HepG2 (cell line): ENCODE data around the gene DMAC2L. TPM values are rescaled to one million over a fixed set of nuclear protein-coding genes. Genes with fewer than 3 reads are reported as not detected.

Source experiments
- ATAC-seq: fragments of 200-7000 bp; cut with Tn5 transposase; 3 replicates; pipeline ENCODE4 v1.9.1; 2020; ENCODE audit warnings: mild to moderate bottlenecking, moderate library complexity
- BruUV-seq: library from RNA; stranded (reverse); fragments of 400-500 nt; replicated peaks from 2 replicates; lab custom pipeline; 2021; lab: Mats Ljungman, UMichigan
- CTCF ChIA-PET: fragments of 300-600 bp; formaldehyde crosslinking; extraction: SDS; loops from one replicate; lab custom pipeline; 2021; ENCODE audit warnings: low total read pairs, inconsistent platforms, low intra/inter-chr PET ratio; lab: Yijun Ruan, JAX
- POLR2A ChIA-PET: fragments of 350-600 bp; sonication (Branson Sonifier 250); formaldehyde crosslinking; loops from one replicate; lab custom pipeline; 2020; ENCODE audit warnings: antibody characterized with exemption, inconsistent platforms; lab: Yijun Ruan, JAX
- DNase-seq: peaks from one replicate; pipeline ENCODE4 v3.0.0-alpha.2; 2015; ENCODE audit warnings: low spot score
- FAIRE-seq: peaks from 3 replicates; lab custom pipeline; 2011; peaks lifted over from hg19 to GRCh38; lab: Jason Lieb, UNC
- H2AFZ ChIP-seq: one replicate; pipeline ENCODE4 v1.6.1; 2011; ENCODE audit warnings: low read length, inconsistent platforms
- H3K27ac ChIP-seq: fragments of 300-600 bp; 3 replicates; pipeline ENCODE4 v1.8.0; 2011; ENCODE audit warnings: mixed run types, mild to moderate bottlenecking, mixed read lengths, low read length, inconsistent platforms; ENCODE audit not compliant: insufficient read depth; ENCODE audit errors: extremely low read length
- H3K27me3 ChIP-seq, 2 experiments: fragments of 200-600 bp in 1 of 2; 2 replicates in 1 of 2; 3 replicates in 1 of 2; pipeline versions ENCODE4 v1.6.0 to v1.8.0; 2011; ENCODE audit warnings: low read length in 2 of 2, mild to moderate bottlenecking in 2 of 2, moderate library complexity in 2 of 2, inconsistent platforms in 1 of 2; ENCODE audit not compliant: insufficient read depth in 2 of 2, control insufficient read depth in 1 of 2
- H3K36me3 ChIP-seq, 2 experiments: fragments of 200-600 bp in 1 of 2; replicated peaks in 1 of 2; 2 replicates in 1 of 2; 3 replicates in 1 of 2; pipeline versions ENCODE4 v1.5.1 to v1.8.0; 2011; ENCODE audit warnings: low read length in 2 of 2, inconsistent platforms in 1 of 2; ENCODE audit not compliant: insufficient read depth in 2 of 2, control insufficient read depth in 1 of 2
- H3K4me1 ChIP-seq: 2 replicates; pipeline ENCODE4 v1.5.1; 2012; ENCODE audit warnings: low read length, inconsistent platforms; ENCODE audit not compliant: insufficient read depth
- H3K4me2 ChIP-seq: 2 replicates; pipeline ENCODE4 v1.6.0; 2011; ENCODE audit warnings: low read depth, low read length, inconsistent platforms
- H3K4me3 ChIP-seq, 3 experiments: fragments of 200-600 bp in 1 of 3; sonication (generic), shearing (Covaris generic) in 1 of 3; replicated peaks in 1 of 3; 2 replicates each; pipeline ENCODE4 v1.5.1; 2011 to 2016; ENCODE audit warnings: low read length in 3 of 3, inconsistent platforms in 2 of 3, low read depth in 2 of 3, mild to moderate bottlenecking in 2 of 3, control low read depth in 1 of 3, mixed read lengths in 1 of 3; ENCODE audit not compliant: insufficient read depth in 1 of 3
- H3K79me2 ChIP-seq: one replicate; pipeline ENCODE4 v1.6.1; 2011; ENCODE audit warnings: low read length, inconsistent platforms; ENCODE audit not compliant: insufficient read depth
- H3K9ac ChIP-seq: 2 replicates; pipeline ENCODE4 v1.6.0; 2011; ENCODE audit warnings: mild to moderate bottlenecking, low read depth, low read length, inconsistent platforms; ENCODE audit not compliant: insufficient read depth
- H3K9me3 ChIP-seq: 2 replicates; pipeline ENCODE4 v1.5.1; 2012; ENCODE audit warnings: mild to moderate bottlenecking, low read length
- H4K20me1 ChIP-seq: 2 replicates; pipeline ENCODE4 v1.6.0; 2011; ENCODE audit warnings: inconsistent platforms, mild to moderate bottlenecking, low read length, moderate library complexity; ENCODE audit not compliant: insufficient read depth
- AHR ChIP-seq: IDR thresholded peaks from 2 replicates; pipeline ENCODE4 v1.6.1; 2018; ENCODE audit warnings: missing genetic modification reagents, missing compliant biosample characterization
- BHLHE40 ChIP-seq: IDR thresholded peaks from 2 replicates; pipeline ENCODE4 v1.6.1; 2011; ENCODE audit warnings: low read length, improper control_type of control experiment
- CREM ChIP-seq, 2 experiments: sonication (generic) in 1 of 2; formaldehyde crosslinking in 1 of 2; IDR thresholded peaks; 2 replicates each; pipeline versions ENCODE4 v1.4.0 to v1.6.1; 2016 to 2020; ENCODE audit warnings: antibody characterized with exemption in 1 of 2, mild to moderate bottlenecking in 1 of 2, missing genetic modification reagents in 1 of 2
- HNF4A ChIP-seq: sonication (generic); formaldehyde crosslinking; IDR thresholded peaks from 2 replicates; pipeline ENCODE4 v1.4.0; 2020; ENCODE audit warnings: missing genetic modification reagents
- TBX3 ChIP-seq: fragments of 450-650 bp; IDR thresholded peaks from 2 replicates; pipeline ENCODE4 v1.6.1; 2017; ENCODE audit warnings: antibody characterized with exemption, mild to moderate bottlenecking, inconsistent platforms, borderline replicate concordance
- ZFP82 ChIP-seq: sonication (generic); formaldehyde crosslinking; IDR thresholded peaks from 2 replicates; pipeline ENCODE4 v1.5.1; 2020; ENCODE audit warnings: mild to moderate bottlenecking, missing genetic modification reagents, borderline replicate concordance
- ZNF430 ChIP-seq: sonication (generic); formaldehyde crosslinking; IDR thresholded peaks from 2 replicates; pipeline ENCODE4 v1.9.0; 2021; ENCODE audit warnings: mild to moderate bottlenecking, missing genetic modification reagents
- ZNF605 ChIP-seq: sonication (generic); formaldehyde crosslinking; IDR thresholded peaks from 2 replicates; pipeline ENCODE4 v1.8.0; 2022; ENCODE audit warnings: mild to moderate bottlenecking, missing genetic modification reagents
- ZNF644 ChIP-seq: IDR thresholded peaks from 2 replicates; pipeline ENCODE4 v1.6.1; 2016; ENCODE audit warnings: low read depth
- ZNF816 ChIP-seq: sonication (generic); formaldehyde crosslinking; IDR thresholded peaks from 2 replicates; pipeline ENCODE4 v1.8.0; 2022; ENCODE audit warnings: missing genetic modification reagents, mild to moderate bottlenecking, borderline replicate concordance
- WGBS: methylation state at CpG from one replicate; pipeline ENCODE4 v1.1.6; 2017; ENCODE audit warnings: low lambda C conversion rate; 5-methylcytosine and 5-hydroxymethylcytosine counted together
- in situ Hi-C: cut with HindIII; loops from 2 replicates; pipeline ENCODE4 v1.10.0; 2017; ENCODE audit warnings: low pct_unique_long_range_greater_than_20kb; ENCODE audit not compliant: extremely low pct_ligation_motif_present
- intact Hi-C: fragments of 100-400 bp; cut with micrococcal nuclease; formaldehyde crosslinking; loops from one replicate; pipeline ENCODE4 v1.10.0; 2022; ENCODE audit not compliant: unreplicated experiment
- polyA plus RNA-seq, 8 experiments: library from polyadenylated mRNA; depleted of rRNA in 3 of 8; stranded (reverse) in 7 of 8; unstranded in 1 of 8; fragments of >200 nt; fragmentation: Illumina TruSeq in 4 of 8; extraction: Trizol in 4 of 8; gene quantifications; 2 replicates each; pipeline versions ENCODE4 v1.2.1 to v1.2.3, GENCODE V29; 2011 to 2016; ENCODE audit warnings: low read depth in 4 of 8, missing spikeins in 1 of 8, mixed read lengths in 1 of 8; ENCODE audit not compliant: insufficient read depth in 1 of 8
- total RNA-seq, 5 experiments: library from RNA; depleted of rRNA; stranded (reverse); fragments of >200 nt; fragmentation: Illumina TruSeq; extraction: Trizol; gene quantifications; 2 replicates each; pipeline ENCODE4 v1.2.3, GENCODE V29; 2016; ENCODE audit warnings: low read depth in 1 of 5
- TF ChIP-seq, protein P1 (sequence below): sonication (generic); formaldehyde crosslinking; IDR thresholded peaks from 2 replicates; pipeline ENCODE4 v1.4.0; 2020; ENCODE audit warnings: mild to moderate bottlenecking, missing genetic modification reagents
- TF ChIP-seq, protein P2 (sequence below): IDR thresholded peaks from 2 replicates; pipeline ENCODE4 v1.6.1; 2016; ENCODE audit warnings: low read depth, missing genetic modification reagents, missing compliant biosample characterization

DMAC2L gene
- total and polyA plus RNA-seq, 2 of the 13 experiments (the other 11 are each of a cell fraction or from before 2014, with no cell fraction given), result 19.4 to 23.2 TPM

GRCh38 chr14:50366115-50366514, 54.0 kb downstream of the DMAC2L start:
- Histone ChIP-seq H3K9me3 (no peaks in the 10 kb centered on the region), H3K36me3 (no peaks in the 10 kb centered on the region), H3K9ac (no peak overlapping the region), H3K4me2 (no peak overlapping the region; the same call in 1 of the 2 replicates), H3K4me3 (no peak overlapping the region), H3K79me2 (no peaks in the 10 kb centered on the region), H3K4me1 (peaks cover 36% of the 10 kb centered on the region), H3K27me3 (no peaks in the 10 kb centered on the region), H4K20me1 (no peaks in the 10 kb centered on the region), H2AFZ (no peak overlapping the region), H3K27ac (no peak overlapping the region)
- no peak for FAIRE-seq
- no TSS peak for BruUV-seq
- intact Hi-C loops, result no loop called here
- peak; percentile 52 for ATAC-seq
- ChIA-PET CTCF (no interaction called here), POLR2A (interaction anchor here (1.2 kb wide), 1 partner anchor 15 kb away, joined by 3 read pairs; no protein-coding TSS in a partner anchor)
- no peak for DNase-seq
- in situ Hi-C loops, result no loop called here
- WGBS, result 39% methylated on average over 3 of the region's 3 CpGs
- TF ChIP-seq TBX3 (no peak), ZNF816 (CRISPR knock-in tag) (no peak), ZFP82 (CRISPR knock-in tag) (no peak), ZNF644 (CRISPR knock-in tag) (peak; percentile 60; the same call in 1 of the 2 replicates), HNF4A (CRISPR knock-in tag) (peak; percentile 23; the same call in 1 of the 2 replicates)

DNA sequence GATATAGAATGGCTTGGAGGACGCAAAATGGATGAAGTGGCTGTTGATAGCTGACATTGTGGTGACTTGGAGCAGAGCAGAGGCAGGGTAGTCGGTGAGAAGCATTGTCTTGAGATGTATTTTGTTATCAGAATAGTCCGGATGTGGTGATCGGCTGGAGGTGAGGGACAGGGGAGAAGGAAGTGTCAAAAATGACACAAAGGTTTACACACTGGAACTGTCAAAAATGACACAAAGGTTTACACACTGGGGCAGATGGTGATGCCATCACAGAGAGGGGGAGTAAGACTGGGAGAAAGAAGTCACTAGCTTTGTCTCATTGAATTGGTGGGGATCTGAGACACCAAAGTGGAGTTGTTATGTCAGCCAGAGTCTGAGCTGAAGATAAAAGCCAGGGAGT, 54.5 kb downstream of the DMAC2L start:
- Histone ChIP-seq H3K4me3 (no peak overlapping the region), H3K79me2 (no peaks in the 10 kb centered on the region), H3K4me1 (peaks cover 36% of the 10 kb centered on the region), H3K27ac (no peak overlapping the region), H3K27me3 (no peaks in the 10 kb centered on the region), H3K4me2 (no peak overlapping the region), H4K20me1 (no peaks in the 10 kb centered on the region), H2AFZ (no peak overlapping the region), H3K36me3 (no peaks in the 10 kb centered on the region), H3K9me3 (no peaks in the 10 kb centered on the region), H3K9ac (no peak overlapping the region)
- DNase-seq, result no peak
- ATAC-seq, result no peak
- ChIA-PET POLR2A (interaction anchor here (1.2 kb wide), 1 partner anchor 14 kb away, joined by 3 read pairs; no protein-coding TSS in a partner anchor), CTCF (no interaction called here)
- in situ Hi-C loops (no loop called here), intact Hi-C loops (no loop called here)
- no TSS peak for BruUV-seq
- FAIRE-seq, result no peak
- WGBS, result 95% methylated on average over 4 of the region's 4 CpGs
- TF ChIP-seq, protein P1, sequence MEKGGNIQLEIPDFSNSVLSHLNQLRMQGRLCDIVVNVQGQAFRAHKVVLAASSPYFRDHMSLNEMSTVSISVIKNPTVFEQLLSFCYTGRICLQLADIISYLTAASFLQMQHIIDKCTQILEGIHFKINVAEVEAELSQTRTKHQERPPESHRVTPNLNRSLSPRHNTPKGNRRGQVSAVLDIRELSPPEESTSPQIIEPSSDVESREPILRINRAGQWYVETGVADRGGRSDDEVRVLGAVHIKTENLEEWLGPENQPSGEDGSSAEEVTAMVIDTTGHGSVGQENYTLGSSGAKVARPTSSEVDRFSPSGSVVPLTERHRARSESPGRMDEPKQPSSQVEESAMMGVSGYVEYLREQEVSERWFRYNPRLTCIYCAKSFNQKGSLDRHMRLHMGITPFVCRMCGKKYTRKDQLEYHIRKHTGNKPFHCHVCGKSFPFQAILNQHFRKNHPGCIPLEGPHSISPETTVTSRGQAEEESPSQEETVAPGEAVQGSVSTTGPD (CRISPR knock-in tag), result no peak
- TF ChIP-seq ZNF605 (CRISPR knock-in tag) (no peak), ZNF430 (CRISPR knock-in tag) (no peak), AHR (no peak), BHLHE40 (no peak), CREM (IDR thresholded peaks at IDR 0.05) (no peak), CREM (CRISPR knock-in tag; IDR thresholded peaks at IDR 0.05) (no peak)
- TF ChIP-seq, protein P2, sequence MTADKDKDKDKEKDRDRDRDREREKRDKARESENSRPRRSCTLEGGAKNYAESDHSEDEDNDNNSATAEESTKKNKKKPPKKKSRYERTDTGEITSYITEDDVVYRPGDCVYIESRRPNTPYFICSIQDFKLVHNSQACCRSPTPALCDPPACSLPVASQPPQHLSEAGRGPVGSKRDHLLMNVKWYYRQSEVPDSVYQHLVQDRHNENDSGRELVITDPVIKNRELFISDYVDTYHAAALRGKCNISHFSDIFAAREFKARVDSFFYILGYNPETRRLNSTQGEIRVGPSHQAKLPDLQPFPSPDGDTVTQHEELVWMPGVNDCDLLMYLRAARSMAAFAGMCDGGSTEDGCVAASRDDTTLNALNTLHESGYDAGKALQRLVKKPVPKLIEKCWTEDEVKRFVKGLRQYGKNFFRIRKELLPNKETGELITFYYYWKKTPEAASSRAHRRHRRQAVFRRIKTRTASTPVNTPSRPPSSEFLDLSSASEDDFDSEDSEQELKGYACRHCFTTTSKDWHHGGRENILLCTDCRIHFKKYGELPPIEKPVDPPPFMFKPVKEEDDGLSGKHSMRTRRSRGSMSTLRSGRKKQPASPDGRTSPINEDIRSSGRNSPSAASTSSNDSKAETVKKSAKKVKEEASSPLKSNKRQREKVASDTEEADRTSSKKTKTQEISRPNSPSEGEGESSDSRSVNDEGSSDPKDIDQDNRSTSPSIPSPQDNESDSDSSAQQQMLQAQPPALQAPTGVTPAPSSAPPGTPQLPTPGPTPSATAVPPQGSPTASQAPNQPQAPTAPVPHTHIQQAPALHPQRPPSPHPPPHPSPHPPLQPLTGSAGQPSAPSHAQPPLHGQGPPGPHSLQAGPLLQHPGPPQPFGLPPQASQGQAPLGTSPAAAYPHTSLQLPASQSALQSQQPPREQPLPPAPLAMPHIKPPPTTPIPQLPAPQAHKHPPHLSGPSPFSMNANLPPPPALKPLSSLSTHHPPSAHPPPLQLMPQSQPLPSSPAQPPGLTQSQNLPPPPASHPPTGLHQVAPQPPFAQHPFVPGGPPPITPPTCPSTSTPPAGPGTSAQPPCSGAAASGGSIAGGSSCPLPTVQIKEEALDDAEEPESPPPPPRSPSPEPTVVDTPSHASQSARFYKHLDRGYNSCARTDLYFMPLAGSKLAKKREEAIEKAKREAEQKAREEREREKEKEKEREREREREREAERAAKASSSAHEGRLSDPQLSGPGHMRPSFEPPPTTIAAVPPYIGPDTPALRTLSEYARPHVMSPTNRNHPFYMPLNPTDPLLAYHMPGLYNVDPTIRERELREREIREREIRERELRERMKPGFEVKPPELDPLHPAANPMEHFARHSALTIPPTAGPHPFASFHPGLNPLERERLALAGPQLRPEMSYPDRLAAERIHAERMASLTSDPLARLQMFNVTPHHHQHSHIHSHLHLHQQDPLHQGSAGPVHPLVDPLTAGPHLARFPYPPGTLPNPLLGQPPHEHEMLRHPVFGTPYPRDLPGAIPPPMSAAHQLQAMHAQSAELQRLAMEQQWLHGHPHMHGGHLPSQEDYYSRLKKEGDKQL, result no peak
